ENCODE measurements around the gene MAP2K7.

Gene MAP2K7

GRCh38 chr19:7867092-7867844 is 36.4 kb upstream of the MAP2K7 start:
- DNase-seq (ENCODE audit: low read depth): no peak
- no peak for TF ChIP-seq CTCF (conservative IDR thresholded peaks at IDR 0.05; ENCODE audit: control insufficient read depth, insufficient read depth, low read depth, low read length)
- H3K4me3 ChIP-seq (ENCODE audit: control insufficient read depth, low read depth, low read length): no peak overlapping the region

GRCh38 chr19:7868326-7868670 is 35.4 kb upstream of the MAP2K7 start:
- peak; percentile 15 for DNase-seq (ENCODE audit: low read depth)
- TF ChIP-seq CTCF (conservative IDR thresholded peaks at IDR 0.05; ENCODE audit: control insufficient read depth, insufficient read depth, low read depth, low read length): no peak
- H3K4me3 ChIP-seq (ENCODE audit: control insufficient read depth, low read depth, low read length): no peak overlapping the region

GRCh38 chr19:7868671-7869452 is 34.8 kb upstream of the MAP2K7 start:
- peak; percentile 58 for DNase-seq (ENCODE audit: low read depth)

GRCh38 chr19:7869453-7869909 is 34.2 kb upstream of the MAP2K7 start:
- no peak for DNase-seq (ENCODE audit: low read depth)
- no peak for TF ChIP-seq CTCF (conservative IDR thresholded peaks at IDR 0.05; ENCODE audit: control insufficient read depth, insufficient read depth, low read depth, low read length)
- H3K4me3 ChIP-seq (ENCODE audit: control insufficient read depth, low read depth, low read length): peak overlapping the region; percentile 3

More at GRCh38 chr19:7868671-7869452, 34.8 kb upstream of the MAP2K7 start:
- no peak for TF ChIP-seq CTCF (conservative IDR thresholded peaks at IDR 0.05; ENCODE audit: control insufficient read depth, insufficient read depth, low read depth, low read length)
- no peak overlapping the region for H3K4me3 ChIP-seq (ENCODE audit: control insufficient read depth, low read depth, low read length)

GRCh38 chr19:7869910-7870511 is 33.7 kb upstream of the MAP2K7 start:
- TF ChIP-seq CTCF (conservative IDR thresholded peaks at IDR 0.05; ENCODE audit: control insufficient read depth, insufficient read depth, low read depth, low read length): no peak
- peak; percentile 21 for DNase-seq (ENCODE audit: low read depth)
- no peak overlapping the region for H3K4me3 ChIP-seq (ENCODE audit: control insufficient read depth, low read depth, low read length)

GRCh38 chr19:7870571-7871436 is 32.9 kb upstream of the MAP2K7 start:
- H3K4me3 ChIP-seq (ENCODE audit: control insufficient read depth, low read depth, low read length): no peak overlapping the region
- DNase-seq (ENCODE audit: low read depth): peak; percentile 47
- TF ChIP-seq CTCF (conservative IDR thresholded peaks at IDR 0.05; ENCODE audit: control insufficient read depth, insufficient read depth, low read depth, low read length): no peak

All from fibroblast of mammary gland (primary cell).